ENCODE measurements around the gene PCMTD2. TPM values are rescaled to one million over a fixed set of nuclear protein-coding genes. Genes with fewer than 3 reads are reported as not detected.

PCMTD2 gene
- total and polyA plus RNA-seq, 2 of the 13 experiments (the other 11 are each of a cell fraction or from before 2014, with no cell fraction given) = 47.0 to 76.9 TPM

GRCh38 chr20:64236137-64237088 lies 19.1 kb upstream of the PCMTD2 start (continued):
- TF ChIP-seq ZNF496 (CRISPR knock-in tag; IDR thresholded peaks at IDR 0.05; ENCODE audit: insufficient replicate concordance) (no peak), SP140L (CRISPR knock-in tag; IDR thresholded peaks at IDR 0.05; ENCODE audit: borderline replicate concordance) (no peak), AKAP8 (CRISPR knock-in tag; IDR thresholded peaks at IDR 0.05) (peak; percentile 61; the same call in 1 of the 2 replicates), MYPOP (CRISPR knock-in tag; IDR thresholded peaks at IDR 0.05) (peak; percentile 47; the same call in 1 of the 2 replicates), SCMH1 (CRISPR knock-in tag; IDR thresholded peaks at IDR 0.05; ENCODE audit: borderline replicate concordance) (no peak), ZNF329 (CRISPR knock-in tag; IDR thresholded peaks at IDR 0.05; ENCODE audit: low read depth) (peak; percentile 84; the same call in 1 of the 2 replicates), GATA4 (IDR thresholded peaks at IDR 0.05; ENCODE audit: borderline replicate concordance, low read depth) (peak; percentile 27; the same call in 1 of the 2 replicates), CEBPB (IDR thresholded peaks at IDR 0.05; ENCODE audit: borderline replicate concordance, low read depth, low read length) (0 out of 2 replicates have a peak, but pooled peaks have one; percentile 43), GTF2F1 (IDR thresholded peaks at IDR 0.05; ENCODE audit: low read length) (no peak), BCL3 (CRISPR knock-in tag; IDR thresholded peaks at IDR 0.05) (no peak), ZNF800 (CRISPR knock-in tag; IDR thresholded peaks at IDR 0.05) (no peak), ZNF30 (CRISPR knock-in tag; IDR thresholded peaks at IDR 0.05) (no peak), NFATC3 (CRISPR knock-in tag; IDR thresholded peaks at IDR 0.05) (no peak), ZMYM4 (CRISPR knock-in tag; IDR thresholded peaks at IDR 0.05) (0 out of 2 replicates have a peak, but pooled peaks have one; percentile 54), ZNF20 (CRISPR knock-in tag; IDR thresholded peaks at IDR 0.05) (no peak), ZNF337 (CRISPR knock-in tag; IDR thresholded peaks at IDR 0.05; ENCODE audit: borderline replicate concordance, low read depth) (no peak), IRF9 (CRISPR knock-in tag; IDR thresholded peaks at IDR 0.05; ENCODE audit: borderline replicate concordance) (peak; percentile 44; the same call in 1 of the 2 replicates), ZBTB34 (CRISPR knock-in tag; IDR thresholded peaks at IDR 0.05) (peak; percentile 93), FLYWCH1 (CRISPR knock-in tag; IDR thresholded peaks at IDR 0.05) (no peak), ZNF180 (CRISPR knock-in tag; IDR thresholded peaks at IDR 0.05; ENCODE audit: borderline replicate concordance, low read depth) (no peak), NFIB (CRISPR knock-in tag; IDR thresholded peaks at IDR 0.05; ENCODE audit: borderline replicate concordance) (no peak), SP4 (CRISPR knock-in tag; IDR thresholded peaks at IDR 0.05) (no peak; the same call in 1 of the 2 replicates)
